Muscle layer of duodenum (tissue), 2 donors: ENCODE data around the gene IFIT3.

Experiments
- H3K27ac ChIP-seq: one replicate; pipeline ENCODE4 v1.7.0; 2013; ENCODE audit warnings: mild to moderate bottlenecking, low read length
- H3K27me3 ChIP-seq: one replicate; pipeline ENCODE4 v1.7.0; 2013; ENCODE audit warnings: low read depth, mild to moderate bottlenecking, control low read depth, low read length
- H3K36me3 ChIP-seq, 2 donors: one replicate each; pipeline ENCODE4 v1.7.0; 2013; ENCODE audit warnings: low read length in 2 of 2, control low read depth in 1 of 2, mild to moderate bottlenecking in 1 of 2; ENCODE audit not compliant: insufficient read depth in 2 of 2, control insufficient read depth in 1 of 2
- H3K4me1 ChIP-seq, 2 donors: one replicate each; pipeline ENCODE4 v1.7.0; 2013; ENCODE audit warnings: low read length in 2 of 2, mild to moderate bottlenecking in 2 of 2, control low read depth in 1 of 2, moderate library complexity in 1 of 2; ENCODE audit not compliant: insufficient read depth in 2 of 2, control insufficient read depth in 1 of 2
- H3K4me3 ChIP-seq, 2 donors: one replicate each; pipeline ENCODE4 v1.7.0; 2013; ENCODE audit warnings: low read length in 2 of 2, low read depth in 1 of 2, mild to moderate bottlenecking in 1 of 2
- H3K9me3 ChIP-seq, 2 donors: one replicate each; pipeline ENCODE4 v1.7.0; 2013; ENCODE audit warnings: low read length in 2 of 2, control low read depth in 1 of 2, mild to moderate bottlenecking in 1 of 2; ENCODE audit not compliant: control insufficient read depth in 1 of 2
- donor health status: healthy.

Gene IFIT3

GRCh38 chr10:89379103-89379502 is 51.3 kb downstream of the IFIT3 start:
- no peaks in the 10 kb centered on the region for H3K27me3 ChIP-seq
- no peak overlapping the region for H3K27ac ChIP-seq
- no peak overlapping the region for H3K4me3 ChIP-seq
- no peaks in the 10 kb centered on the region for H3K36me3 ChIP-seq
- no peaks in the 10 kb centered on the region for H3K9me3 ChIP-seq
- peaks cover 4 to 12% of the 10 kb centered on the region in 2 donors for H3K4me1 ChIP-seq

GRCh38 chr10:89382757-89383156 is 55.0 kb downstream of the IFIT3 start:
- H3K9me3 ChIP-seq: no peaks in the 10 kb centered on the region
- H3K27ac ChIP-seq: no peak overlapping the region
- no peaks in the 10 kb centered on the region for H3K27me3 ChIP-seq
- H3K36me3 ChIP-seq: no peaks in the 10 kb centered on the region
- H3K4me3 ChIP-seq: no peak overlapping the region
- H3K4me1 ChIP-seq: no peaks in the 10 kb centered on the region

- no peak overlapping the region for H3K4me3 ChIP-seq
- H3K27me3 ChIP-seq: no peaks in the 10 kb centered on the region
- H3K9me3 ChIP-seq: no peaks in the 10 kb centered on the region
- no peaks in the 10 kb centered on the region for H3K4me1 ChIP-seq
- H3K36me3 ChIP-seq: no peaks in the 10 kb centered on the region
- H3K27ac ChIP-seq: no peak overlapping the region
Observed at GRCh38 chr10:89384474-89385340, 56.9 kb downstream of the IFIT3 start.

- Histone ChIP-seq H3K4me1 (peaks cover 0 to 10% of the 10 kb centered on the region in 2 donors), H3K4me3 (no peak overlapping the region), H3K36me3 (no peaks in the 10 kb centered on the region), H3K9me3 (no peaks in the 10 kb centered on the region), H3K27ac (no peak overlapping the region), H3K27me3 (no peaks in the 10 kb centered on the region)
Observed at GRCh38 chr10:89388806-89389205, 61.0 kb downstream of the IFIT3 start.

- H3K27ac ChIP-seq: no peak overlapping the region
- no peaks in the 10 kb centered on the region for H3K36me3 ChIP-seq
- no peaks in the 10 kb centered on the region for H3K9me3 ChIP-seq
Observed at GRCh38 chr10:89389254-89389653, 61.5 kb downstream of the IFIT3 start.

More at GRCh38 chr10:89389254-89389653, 61.5 kb downstream of the IFIT3 start:
- Histone ChIP-seq H3K27me3 (no peaks in the 10 kb centered on the region), H3K4me3 (no peak overlapping the region), H3K4me1 (peaks cover 0 to 14% of the 10 kb centered on the region in 2 donors)
